Breast epithelium (tissue), 3 donors: ENCODE data around the gene CARD14.

Experiments used
- CTCF ChIP-seq, 3 donors: fragments of 450-650 bp; IDR thresholded peaks; one replicate each; pipeline ENCODE4 v1.5.1; 2016 to 2017; ENCODE audit warnings: antibody characterized with exemption in 3 of 3, mild to moderate bottlenecking in 3 of 3, moderate library complexity in 3 of 3
- POLR2A ChIP-seq: fragments of 450-650 bp; IDR thresholded peaks from one replicate; pipeline ENCODE4 v1.6.1; 2016; ENCODE audit warnings: antibody characterized with exemption, mild to moderate bottlenecking, moderate library complexity

- TF ChIP-seq CTCF (IDR thresholded peaks at IDR 0.05) = no peak
- TF ChIP-seq POLR2A = no peak
Observed at GRCh38 chr17:80181431-80181830, 11.6 kb downstream of the CARD14 start.
